HG02588 (cell line): Measurements from ENCODE around the gene FKBP1A.

Source experiments
- ATAC-seq: cut with Tn5 transposase; IDR thresholded peaks from one replicate; pipeline ENCODE4 v1.9.1; 2021; ENCODE audit warnings: mild to moderate bottlenecking, moderate library complexity; ENCODE audit not compliant: unreplicated experiment

The FKBP1A gene

GRCh38 chr20:1322511-1323245 lies 70.2 kb downstream of the FKBP1A start:
- ATAC-seq, result no peak

- no peak for ATAC-seq
These were observed 71.3 kb downstream of the FKBP1A start for GRCh38 chr20:1321654-1321939.

GRCh38 chr20:1320902-1321653 lies 71.8 kb downstream of the FKBP1A start:
- no peak for ATAC-seq

GRCh38 chr20:1320016-1320415 lies 72.8 kb downstream of the FKBP1A start:
- no peak for ATAC-seq

- ATAC-seq, result no peak
These were observed 73.4 kb downstream of the FKBP1A start for GRCh38 chr20:1319462-1319861.

- ATAC-seq, result no peak
These were observed 73.8 kb downstream of the FKBP1A start for GRCh38 chr20:1319051-1319450.
